ENCODE measurements around the gene MAPKBP1. TPM values are rescaled to one million over a fixed set of nuclear protein-coding genes. Genes with fewer than 3 reads are reported as not detected.

MAPKBP1 gene
- total RNA-seq, 1 experiment from 2014 or later, result 29.3 TPM

GRCh38 chr15:41814534-41814933, 40.2 kb downstream of the MAPKBP1 start:
- Histone ChIP-seq H3K27me3 (replicated peaks; ENCODE audit: insufficient read depth, low read depth, low read length, poor library complexity) (no peaks in the 10 kb centered on the region), H3K4me1 (ENCODE audit: insufficient read depth, low read length, poor library complexity, severe bottlenecking) (no peaks in the 10 kb centered on the region), H3K9me3 (ENCODE audit: low read depth, low read length, poor library complexity, severe bottlenecking) (no peaks in the 10 kb centered on the region), H3K4me3 (ENCODE audit: low read depth, low read length, poor library complexity, severe bottlenecking) (no peak overlapping the region), H3K27ac (ENCODE audit: low read depth, low read length, poor library complexity, severe bottlenecking) (no peak overlapping the region), H3K36me3 (ENCODE audit: insufficient read depth, low read length, poor library complexity, severe bottlenecking) (peaks cover 7% of the 10 kb centered on the region)
- BruUV-seq (replicated peaks), result no TSS peak
- TF ChIP-seq EZH2 (IDR thresholded peaks at IDR 0.05; ENCODE audit: borderline replicate concordance, low read depth, low read length, poor library complexity, severe bottlenecking), result no peak
- no peak for TF ChIP-seq CTCF (conservative IDR thresholded peaks at IDR 0.05; ENCODE audit: low read depth, low read length)
- ChIA-PET POLR2A (ENCODE audit: low non-redundant PET) (no interaction called here), CTCF (no interaction called here)
- intact Hi-C loops (cut with micrococcal nuclease; ENCODE audit: unreplicated experiment), result loop anchor here (5.0 kb wide), 1 partner anchor 212 kb away; no protein-coding TSS in a partner anchor
- DNase-seq (ENCODE audit: low spot score), result no peak

- no peak for DNase-seq (ENCODE audit: low spot score)
- no peaks in the 10 kb centered on the region for H3K4me1 ChIP-seq (ENCODE audit: insufficient read depth, low read length, poor library complexity, severe bottlenecking)
- intact Hi-C loops (cut with micrococcal nuclease; ENCODE audit: unreplicated experiment), result no loop called here
- peaks cover 9% of the 10 kb centered on the region for H3K36me3 ChIP-seq (ENCODE audit: insufficient read depth, low read length, poor library complexity, severe bottlenecking)
- ChIA-PET POLR2A (ENCODE audit: low non-redundant PET) (no interaction called here), CTCF (no interaction called here)
- no peaks in the 10 kb centered on the region for H3K27me3 ChIP-seq (replicated peaks; ENCODE audit: insufficient read depth, low read depth, low read length, poor library complexity)
- no TSS peak for BruUV-seq (replicated peaks)
- H3K9me3 ChIP-seq (ENCODE audit: low read depth, low read length, poor library complexity, severe bottlenecking), result no peaks in the 10 kb centered on the region
- TF ChIP-seq EZH2 (IDR thresholded peaks at IDR 0.05; ENCODE audit: borderline replicate concordance, low read depth, low read length, poor library complexity, severe bottlenecking) (no peak), CTCF (conservative IDR thresholded peaks at IDR 0.05; ENCODE audit: low read depth, low read length) (no peak)
- H3K27ac ChIP-seq (ENCODE audit: low read depth, low read length, poor library complexity, severe bottlenecking), result no peak overlapping the region
- no peak overlapping the region for H3K4me3 ChIP-seq (ENCODE audit: low read depth, low read length, poor library complexity, severe bottlenecking)
Measured at GRCh38 chr15:41816788-41817187, 42.5 kb downstream of the MAPKBP1 start.

GRCh38 chr15:41817327-41817726, 43.0 kb downstream of the MAPKBP1 start:
- Histone ChIP-seq H3K27me3 (replicated peaks; ENCODE audit: insufficient read depth, low read depth, low read length, poor library complexity) (no peaks in the 10 kb centered on the region), H3K9me3 (ENCODE audit: low read depth, low read length, poor library complexity, severe bottlenecking) (no peaks in the 10 kb centered on the region), H3K4me1 (ENCODE audit: insufficient read depth, low read length, poor library complexity, severe bottlenecking) (no peaks in the 10 kb centered on the region), H3K36me3 (ENCODE audit: insufficient read depth, low read length, poor library complexity, severe bottlenecking) (peaks cover 11% of the 10 kb centered on the region), H3K27ac (ENCODE audit: low read depth, low read length, poor library complexity, severe bottlenecking) (no peak overlapping the region), H3K4me3 (ENCODE audit: low read depth, low read length, poor library complexity, severe bottlenecking) (no peak overlapping the region)
- no peak for DNase-seq (ENCODE audit: low spot score)
- intact Hi-C loops (cut with micrococcal nuclease; ENCODE audit: unreplicated experiment), result no loop called here
- ChIA-PET POLR2A (ENCODE audit: low non-redundant PET) (no interaction called here), CTCF (no interaction called here)
- no peak for TF ChIP-seq CTCF (conservative IDR thresholded peaks at IDR 0.05; ENCODE audit: low read depth, low read length)
- TF ChIP-seq EZH2 (IDR thresholded peaks at IDR 0.05; ENCODE audit: borderline replicate concordance, low read depth, low read length, poor library complexity, severe bottlenecking), result no peak
- no TSS peak for BruUV-seq (replicated peaks)

Data from A673 (cell line).